GM12874 (cell line): ENCODE results near the gene FHIT.

Experiments used
- CTCF ChIP-seq: IDR thresholded peaks from 2 replicates; pipeline ENCODE4 v1.5.1; 2011; ENCODE audit warnings: low read depth, mild to moderate bottlenecking, control low read depth, low read length, moderate library complexity; ENCODE audit not compliant: insufficient read depth

Gene FHIT

GRCh38 chr3:59699648-59700320 is 1551.5 kb downstream of the FHIT start:
- no peak for TF ChIP-seq CTCF
